T-cell (primary cell): ENCODE measurements around the gene LPAR2. TPM values are rescaled to one million over a fixed set of nuclear protein-coding genes. Genes with fewer than 3 reads are reported as not detected.

Source experiments
- ATAC-seq, 4 experiments: fragments of 200-7000 bp in 3 of 4; fragments of 150-1000 bp in 1 of 4; cut with Tn5 transposase; replicated peaks in 1 of 4; 1 replicate in 3 of 4; 2 replicates in 1 of 4; pipeline ENCODE4 v1.10.0; 2021; ENCODE audit warnings: moderate library complexity in 3 of 4, mild to moderate bottlenecking in 2 of 4, moderate number of reproducible peaks in 1 of 4
- CTCF ChIA-PET, 2 donors: fragments of 300-600 bp; sonication (Branson Sonifier 250); formaldehyde crosslinking; loops; one replicate each; lab custom pipeline; 2022; ENCODE audit warnings: antibody characterized with exemption in 2 of 2; lab: Charles Lee
- POLR2A ChIA-PET, 2 donors: fragments of 300-600 bp; sonication (Branson Sonifier 250); formaldehyde crosslinking; loops; one replicate each; lab custom pipeline; 2022; ENCODE audit warnings: antibody characterized with exemption in 2 of 2; lab: Charles Lee
- DNase-seq, 35 experiments: peaks; one replicate each; pipeline versions ENCODE4 v3.0.0 to v3.0.0-alpha.2; 2013 to 2023
- H3K27ac ChIP-seq: one replicate; pipeline ENCODE4 v1.5.1; 2013; ENCODE audit warnings: low read length
- H3K27me3 ChIP-seq, 2 experiments: replicated peaks in 1 of 2; 1 replicate in 1 of 2; 2 replicates in 1 of 2; pipeline versions ENCODE4 v1.6.1 to v1.7.0; 2013; ENCODE audit warnings: low read length in 1 of 2, mixed read lengths in 1 of 2; ENCODE audit not compliant: control insufficient read depth in 2 of 2, insufficient read depth in 2 of 2; ENCODE audit errors: extremely low read depth in 1 of 2
- H3K36me3 ChIP-seq, 2 donors: 1 replicate in 1 of 2; 2 replicates in 1 of 2; pipeline versions ENCODE4 v1.6.1 to v1.7.0; 2013; ENCODE audit warnings: low read length in 1 of 2; ENCODE audit not compliant: control insufficient read depth in 2 of 2, insufficient read depth in 1 of 2; ENCODE audit errors: extremely low read depth in 1 of 2
- H3K4me1 ChIP-seq, 2 experiments: 1 replicate in 1 of 2; 2 replicates in 1 of 2; pipeline versions ENCODE4 v1.6.1 to v1.7.0; 2013; ENCODE audit warnings: low read length in 2 of 2, mixed read lengths in 1 of 2; ENCODE audit not compliant: insufficient read depth in 2 of 2, control insufficient read depth in 1 of 2; ENCODE audit errors: extremely low read depth in 1 of 2
- H3K4me3 ChIP-seq, 2 donors: 1 replicate in 1 of 2; 2 replicates in 1 of 2; pipeline versions ENCODE4 v1.5.1 to v1.7.0; 2013; ENCODE audit warnings: mild to moderate bottlenecking in 2 of 2, low read length in 1 of 2, moderate library complexity in 1 of 2; ENCODE audit not compliant: control insufficient read depth in 1 of 2; ENCODE audit errors: extremely low read depth in 1 of 2
- H3K9me3 ChIP-seq: 2 replicates; pipeline ENCODE4 v1.7.0; 2013
- H3K27ac Mint-ChIP-seq, 2 donors: one replicate each; pipeline ENCODE4 v1.8.0; 2020 to 2021; ENCODE audit warnings: mild to moderate bottlenecking in 2 of 2, mixed read lengths in 2 of 2
- H3K27me3 Mint-ChIP-seq, 2 donors: one replicate each; pipeline ENCODE4 v1.8.0; 2021 to 2022; ENCODE audit warnings: mixed read lengths in 2 of 2
- H3K36me3 Mint-ChIP-seq: one replicate; pipeline ENCODE4 v1.8.0; 2021; ENCODE audit warnings: mixed read lengths
- H3K4me1 Mint-ChIP-seq, 3 donors: one replicate each; pipeline ENCODE4 v1.8.0; 2020 to 2022; ENCODE audit warnings: mixed read lengths in 3 of 3, mild to moderate bottlenecking in 1 of 3
- H3K4me3 Mint-ChIP-seq, 3 donors: one replicate each; pipeline ENCODE4 v1.8.0; 2020 to 2022; ENCODE audit warnings: mild to moderate bottlenecking in 3 of 3, mixed read lengths in 3 of 3, moderate library complexity in 3 of 3
- H3K9me3 Mint-ChIP-seq, 3 donors: one replicate each; pipeline ENCODE4 v1.8.0; 2020 to 2022; ENCODE audit warnings: mixed read lengths in 3 of 3
- WGBS: methylation state at CpG from one replicate; pipeline ENCODE4 v1.1.5; 2013; ENCODE audit warnings: missing lambda C conversion rate; ENCODE audit not compliant: insufficient coverage; 5-methylcytosine and 5-hydroxymethylcytosine counted together
- total RNA-seq, 35 experiments: library from RNA in 6 of 35; stranded (reverse) in 6 of 35; fragments of 120-200 nt in 1 of 35; gene quantifications; one replicate each; pipeline versions ENCODE4 v1.2.1 to v1.2.4 and lab custom pipeline; 2013 to 2026

Gene LPAR2
- total RNA-seq, 5 donors from 2014 or later (not counting 1 experiment from before 2014, with no cell fraction given): 78.3 to 106 (median 82.4) TPM

GRCh38 chr19:19580418-19580817, 47.6 kb downstream of the LPAR2 start:
- no peaks in the 10 kb centered on the region for H3K27me3 Mint-ChIP-seq
- CTCF ChIA-PET: no interaction called here
- WGBS: 92% methylated on average over 2 of the region's 4 CpGs

GRCh38 chr19:19579533-19580361, 48.3 kb downstream of the LPAR2 start:
- peaks cover 0 to 12% of the 10 kb centered on the region in 2 experiments for H3K4me1 ChIP-seq
- no peak overlapping the region for H3K4me3 ChIP-seq
- H3K4me3 Mint-ChIP-seq: no peak overlapping the region
- ChIA-PET POLR2A (no interaction called here), CTCF (no interaction called here)
- no peak overlapping the region for H3K27ac Mint-ChIP-seq
- no peaks in the 10 kb centered on the region for H3K9me3 Mint-ChIP-seq
- WGBS: 91% methylated on average over 20 of the region's 25 CpGs
- H3K36me3 ChIP-seq: no peaks in the 10 kb centered on the region
- H3K4me1 Mint-ChIP-seq: peaks cover 19 to 23% (median 21%) of the 10 kb centered on the region in 3 donors
- H3K27me3 ChIP-seq: no peaks in the 10 kb centered on the region
- peak in 1 of 35 experiments; percentile 23 for DNase-seq
- no peaks in the 10 kb centered on the region for H3K36me3 Mint-ChIP-seq
- no peaks in the 10 kb centered on the region for H3K9me3 ChIP-seq
- no peak overlapping the region for H3K27ac ChIP-seq
- H3K27me3 Mint-ChIP-seq: no peaks in the 10 kb centered on the region
- ATAC-seq: peak in 1 of 4 experiments; percentile 27

More at GRCh38 chr19:19580418-19580817, 47.6 kb downstream of the LPAR2 start:
- peak overlapping the region; percentile 55 to 61 for H3K27ac Mint-ChIP-seq
- H3K27ac ChIP-seq: no peak overlapping the region
- no peak overlapping the region for H3K4me3 ChIP-seq
- no peaks in the 10 kb centered on the region for H3K36me3 ChIP-seq
- peaks cover 2% of the 10 kb centered on the region for H3K36me3 Mint-ChIP-seq
- H3K4me3 Mint-ChIP-seq: no peak overlapping the region
- no peaks in the 10 kb centered on the region for H3K9me3 ChIP-seq
- H3K4me1 Mint-ChIP-seq: peaks cover 19 to 23% (median 19%) of the 10 kb centered on the region in 3 donors
- no peak for ATAC-seq
- no peaks in the 10 kb centered on the region for H3K27me3 ChIP-seq
- no peak for DNase-seq
- POLR2A ChIA-PET: no interaction called here
- H3K4me1 ChIP-seq: peaks cover 0 to 12% of the 10 kb centered on the region in 2 experiments
- H3K9me3 Mint-ChIP-seq: no peaks in the 10 kb centered on the region

GRCh38 chr19:19578252-19578651, 49.8 kb downstream of the LPAR2 start:
- ATAC-seq: no peak
- no peak for DNase-seq
- Histone ChIP-seq H3K36me3 (no peaks in the 10 kb centered on the region), H3K4me1 (peaks cover 0 to 12% of the 10 kb centered on the region in 2 experiments), H3K27ac (no peak overlapping the region), H3K4me3 (no peak overlapping the region), H3K27me3 (no peaks in the 10 kb centered on the region), H3K9me3 (no peaks in the 10 kb centered on the region)
- ChIA-PET POLR2A (no interaction called here), CTCF (interaction anchor here (0.6 to 0.7 kb wide), 3 partner anchors 17 to 1838 kb away, joined by 4 to 5 read pairs (median 4); no protein-coding TSS in a partner anchor)
- H3K4me1 Mint-ChIP-seq: peaks cover 20 to 23% (median 21%) of the 10 kb centered on the region in 3 donors
- no peaks in the 10 kb centered on the region for H3K27me3 Mint-ChIP-seq
- H3K4me3 Mint-ChIP-seq: no peak overlapping the region
- no peaks in the 10 kb centered on the region for H3K9me3 Mint-ChIP-seq
- 97% methylated on average over 5 of the region's 6 CpGs for WGBS
- H3K36me3 Mint-ChIP-seq: peaks cover 1% of the 10 kb centered on the region
- no peak overlapping the region for H3K27ac Mint-ChIP-seq

- no peak overlapping the region for H3K27ac Mint-ChIP-seq
- POLR2A ChIA-PET: no interaction called here
Observed at GRCh38 chr19:19575411-19575810, 52.6 kb downstream of the LPAR2 start.

More at GRCh38 chr19:19575411-19575810, 52.6 kb downstream of the LPAR2 start:
- Histone ChIP-seq H3K36me3 (peaks cover 2 to 4% of the 10 kb centered on the region in 2 donors), H3K9me3 (no peaks in the 10 kb centered on the region), H3K27me3 (no peaks in the 10 kb centered on the region), H3K4me3 (no peak overlapping the region), H3K4me1 (peaks cover 0 to 5% of the 10 kb centered on the region in 2 experiments), H3K27ac (no peak overlapping the region)
- Mint-ChIP-seq H3K36me3 (peaks cover 10% of the 10 kb centered on the region), H3K4me3 (no peak overlapping the region), H3K4me1 (peaks cover 5 to 7% (median 6%) of the 10 kb centered on the region in 3 donors), H3K27me3 (no peaks in the 10 kb centered on the region), H3K9me3 (no peaks in the 10 kb centered on the region)
- CTCF ChIA-PET: no interaction called here
- DNase-seq: no peak
- no peak for ATAC-seq
- WGBS: 87% methylated on average over 6 of the region's 6 CpGs

Other genes with a start within 250 kb of the LPAR2 start
- 100 to 1,000 TPM; 114 to 144 (median 133) TPM for gene GATAD2A, start 222.5 kb downstream of the LPAR2 start, total RNA-seq
- 10 to 100 TPM in 3 of 5 donors, 1 to 10 TPM in 2; 3.9 to 13.0 (median 11.0) TPM for gene TSSK6, start 112.7 kb downstream of the LPAR2 start, total RNA-seq
- 100 to 1,000 TPM; 188 to 235 (median 233) TPM for gene NDUFA13, start 112.0 kb downstream of the LPAR2 start, total RNA-seq
- gene YJEFN3, start 99.3 kb downstream of the LPAR2 start, total RNA-seq: 10 to 100 TPM in 3 of 5 donors, 1 to 10 TPM in 2; 5.4 to 14.2 (median 12.5) TPM
- 1 to 10 TPM in 1 of 5 donors, under 1 TPM in 4; 0.23 to 1.3 (median 0.41) TPM for gene CILP2, start 90.0 kb downstream of the LPAR2 start, total RNA-seq
- 10 to 100 TPM; 40.9 to 48.3 (median 42.7) TPM for gene PBX4, start 9.5 kb downstream of the LPAR2 start, total RNA-seq
- 100 to 1,000 TPM in 4 of 5 donors, 10 to 100 TPM in 1; 99.5 to 148 (median 133) TPM for gene GMIP, start 15.4 kb upstream of the LPAR2 start, total RNA-seq
- gene ATP13A1, start 35.5 kb upstream of the LPAR2 start, total RNA-seq: 100 to 1,000 TPM in 3 of 5 donors, 10 to 100 TPM in 2; 80.4 to 170 (median 156) TPM
- gene ZNF101, start 40.6 kb upstream of the LPAR2 start, total RNA-seq: 100 to 1,000 TPM in 3 of 5 donors, 10 to 100 TPM in 2; 66.2 to 180 (median 164) TPM
- 10 to 100 TPM; 19.4 to 27.7 (median 21.7) TPM for gene ZNF14, start 104.9 kb upstream of the LPAR2 start, total RNA-seq
- gene ZNF506, start 193.5 kb upstream of the LPAR2 start, total RNA-seq: 10 to 100 TPM; 35.3 to 65.6 (median 58.1) TPM
- 10 to 100 TPM in 4 of 5 donors, 1 to 10 TPM in 1; 8.4 to 27.9 (median 21.8) TPM for gene ZNF253, start 237.7 kb upstream of the LPAR2 start, total RNA-seq